H1 (cell line): ENCODE measurements around the gene C3orf38. TPM values are rescaled to one million over a fixed set of nuclear protein-coding genes. Genes with fewer than 3 reads are reported as not detected.

Source experiments
- CTCF ChIA-PET: fragments of 300-600 bp; sonication (Branson Sonifier 250); formaldehyde crosslinking; loops from one replicate; lab custom pipeline; 2021; ENCODE audit not compliant: partially characterized antibody; lab: Charles Lee
- POLR2A ChIA-PET: fragments of 300-600 bp; sonication (Branson Sonifier 250); formaldehyde crosslinking; loops from one replicate; lab custom pipeline; 2021; ENCODE audit warnings: inconsistent platforms; ENCODE audit not compliant: partially characterized antibody; lab: Charles Lee
- DNase-seq, 2 experiments: peaks; one replicate each; pipeline versions ENCODE4 v3.0.0 to v3.0.0-alpha.2; 2010 to 2022; ENCODE audit warnings: low spot score in 2 of 2, low read depth in 1 of 2, mixed read lengths in 1 of 2
- FAIRE-seq: peaks from 2 replicates; lab custom pipeline; 2011; peaks lifted over from hg19 to GRCh38; lab: Jason Lieb, UNC
- H2AFZ ChIP-seq: 2 replicates; pipeline ENCODE4 v1.8.1; 2012; ENCODE audit warnings: low read length, inconsistent platforms
- H2AK5ac ChIP-seq: 2 replicates; pipeline ENCODE4 v1.6.1; 2013; ENCODE audit warnings: low read depth, low read length
- H2BK120ac ChIP-seq: replicated peaks from 2 replicates; pipeline ENCODE3; 2013; ENCODE audit warnings: low read depth, low read length, inconsistent platforms
- H2BK12ac ChIP-seq: 2 replicates; pipeline ENCODE4 v1.6.1; 2013; ENCODE audit warnings: low read depth, low read length
- H2BK15ac ChIP-seq: 2 replicates; pipeline ENCODE4 v1.6.1; 2013; ENCODE audit warnings: low read length
- H2BK20ac ChIP-seq: 2 replicates; pipeline ENCODE4 v1.6.1; 2013; ENCODE audit warnings: low read length
- H2BK5ac ChIP-seq: 2 replicates; pipeline ENCODE4 v1.6.1; 2013; ENCODE audit warnings: low read depth, low read length
- H3K14ac ChIP-seq: 2 replicates; pipeline ENCODE4 v1.6.1; 2013; ENCODE audit warnings: inconsistent platforms; ENCODE audit not compliant: insufficient read length
- H3K18ac ChIP-seq: 2 replicates; pipeline ENCODE4 v1.6.1; 2013; ENCODE audit warnings: low read length; ENCODE audit errors: extremely low read depth
- H3K23ac ChIP-seq: 2 replicates; pipeline ENCODE4 v1.6.1; 2013; ENCODE audit warnings: inconsistent platforms; ENCODE audit not compliant: insufficient read length
- H3K23me2 ChIP-seq: 2 replicates; pipeline ENCODE4 v1.6.1; 2013; ENCODE audit warnings: low read depth, low read length
- H3K27ac ChIP-seq: 2 replicates; pipeline ENCODE4 v1.6.1; 2011; ENCODE audit warnings: low read depth, low read length, inconsistent platforms
- H3K27me3 ChIP-seq, 4 experiments: replicated peaks in 1 of 4; 1 replicate in 1 of 4; 2 replicates in 3 of 4; pipeline versions ENCODE4 v1.6.1 to v1.8.1; 2011 to 2013; ENCODE audit warnings: low read length in 3 of 4, mild to moderate bottlenecking in 3 of 4, inconsistent platforms in 2 of 4, mixed read lengths in 2 of 4, moderate library complexity in 1 of 4; ENCODE audit not compliant: control insufficient read depth in 3 of 4, insufficient read depth in 3 of 4; ENCODE audit errors: extremely low read depth in 1 of 4
- H3K36me3 ChIP-seq, 4 experiments: 2 replicates each; pipeline versions ENCODE4 v1.6.1 to v1.8.1; 2011 to 2013; ENCODE audit warnings: mild to moderate bottlenecking in 4 of 4, low read length in 3 of 4, moderate library complexity in 2 of 4, control low read depth in 1 of 4, inconsistent platforms in 1 of 4; ENCODE audit not compliant: insufficient read depth in 4 of 4, control insufficient read depth in 2 of 4
- H3K4ac ChIP-seq: replicated peaks from 2 replicates; pipeline ENCODE3; 2013; ENCODE audit warnings: low read length, low read depth, mixed read lengths, inconsistent platforms; ENCODE audit not compliant: insufficient read length
- H3K4me1 ChIP-seq, 4 experiments: replicated peaks in 1 of 4; 1 replicate in 1 of 4; 2 replicates in 3 of 4; pipeline versions ENCODE4 v1.6.1 to v1.8.1; 2011 to 2013; ENCODE audit warnings: low read length in 3 of 4, inconsistent platforms in 2 of 4, mixed read lengths in 1 of 4; ENCODE audit not compliant: insufficient read depth in 4 of 4, control insufficient read depth in 3 of 4
- H3K4me2 ChIP-seq, 2 experiments: 2 replicates each; pipeline versions ENCODE4 v1.6.1 to v1.8.1; 2011 to 2013; ENCODE audit warnings: low read depth in 2 of 2, low read length in 2 of 2, control low read depth in 1 of 2, inconsistent platforms in 1 of 2, mild to moderate bottlenecking in 1 of 2; ENCODE audit not compliant: insufficient read depth in 1 of 2
- H3K4me3 ChIP-seq, 4 experiments: fragments of 200-600, 300-600 bp in 1 of 4; sonication (generic), shearing (Covaris generic), sonication (Bioruptor Twin) in 1 of 4; 2 replicates each; pipeline versions ENCODE4 v1.5.1 to v1.8.1; 2011 to 2016; ENCODE audit warnings: low read length in 4 of 4, low read depth in 3 of 4, control low read depth in 2 of 4, inconsistent platforms in 2 of 4, mild to moderate bottlenecking in 2 of 4, mixed read lengths in 1 of 4, moderate library complexity in 1 of 4; ENCODE audit not compliant: insufficient read depth in 2 of 4; ENCODE audit errors: extremely low read depth in 1 of 4
- H3K56ac ChIP-seq: replicated peaks from 2 replicates; pipeline ENCODE3; 2013; ENCODE audit warnings: low read depth, mild to moderate bottlenecking, mixed read lengths, low read length, inconsistent platforms; ENCODE audit not compliant: insufficient read length
- H3K79me1 ChIP-seq: 2 replicates; pipeline ENCODE4 v1.6.1; 2013; ENCODE audit warnings: low read depth, low read length, control low read depth
- H3K79me2 ChIP-seq, 2 experiments: 2 replicates each; pipeline versions ENCODE4 v1.6.1 to v1.8.1; 2012 to 2013; ENCODE audit warnings: low read length in 2 of 2, mild to moderate bottlenecking in 2 of 2, inconsistent platforms in 1 of 2; ENCODE audit not compliant: insufficient read depth in 2 of 2, control insufficient read depth in 1 of 2
- H3K9ac ChIP-seq, 4 experiments: replicated peaks in 1 of 4; 1 replicate in 1 of 4; 2 replicates in 3 of 4; pipeline versions ENCODE4 v1.6.1 to v1.8.1; 2011 to 2013; ENCODE audit warnings: low read depth in 3 of 4, low read length in 3 of 4, control low read depth in 2 of 4, mild to moderate bottlenecking in 2 of 4, moderate library complexity in 2 of 4, inconsistent platforms in 1 of 4; ENCODE audit errors: extremely low read depth in 1 of 4
- H3K9me3 ChIP-seq, 2 experiments: 2 replicates each; pipeline versions ENCODE4 v1.6.1 to v1.8.1; 2012 to 2013; ENCODE audit warnings: mild to moderate bottlenecking in 2 of 2, moderate library complexity in 2 of 2, control low read depth in 1 of 2, inconsistent platforms in 1 of 2, low read depth in 1 of 2, low read length in 1 of 2, mixed read lengths in 1 of 2; ENCODE audit not compliant: insufficient read depth in 2 of 2
- H4K20me1 ChIP-seq, 2 experiments: replicated peaks in 1 of 2; 2 replicates each; pipeline versions ENCODE3 to v1.8.1; 2011 to 2013; ENCODE audit warnings: inconsistent platforms in 2 of 2, low read length in 2 of 2, mild to moderate bottlenecking in 1 of 2; ENCODE audit not compliant: insufficient read depth in 2 of 2, control insufficient read depth in 1 of 2
- H4K5ac ChIP-seq: 2 replicates; pipeline ENCODE4 v1.6.1; 2013; ENCODE audit warnings: low read length, low read depth, mixed read lengths, inconsistent platforms; ENCODE audit not compliant: insufficient read length
- H4K8ac ChIP-seq: 2 replicates; pipeline ENCODE4 v1.8.0; 2013; ENCODE audit warnings: mild to moderate bottlenecking, moderate library complexity, low read length, inconsistent platforms; ENCODE audit not compliant: insufficient read depth; ENCODE audit errors: extremely low read depth
- H4K91ac ChIP-seq: replicated peaks from 2 replicates; pipeline ENCODE3; 2013; ENCODE audit warnings: low read length, mixed read lengths, inconsistent platforms; ENCODE audit not compliant: insufficient read length
- ASH2L ChIP-seq: fragments of 200-600, 300-600 bp; sonication (generic); IDR thresholded peaks from one replicate; pipeline ENCODE4 v1.7.1; 2017; ENCODE audit warnings: low read length
- BACH1 ChIP-seq: IDR thresholded peaks from 2 replicates; pipeline ENCODE4 v1.6.1; 2012; ENCODE audit warnings: low read length, improper control_type of control experiment
- CBX5 ChIP-seq: fragments of 300-800, 300-1000 bp; sonication (generic); IDR thresholded peaks from 2 replicates; pipeline ENCODE4 v1.7.1; 2016; ENCODE audit warnings: antibody characterized with exemption, low read length, low read depth
- CHD2 ChIP-seq: IDR thresholded peaks from 2 replicates; pipeline ENCODE4 v1.6.1; 2012; ENCODE audit warnings: low read length, improper control_type of control experiment
- EZH2 ChIP-seq: fragments of 200-600 bp; sonication (generic); IDR thresholded peaks from 2 replicates; pipeline ENCODE4 v1.7.1; 2012; ENCODE audit warnings: low read depth, mild to moderate bottlenecking, moderate library complexity, low read length, inconsistent platforms; ENCODE audit not compliant: severe bottlenecking
- GTF2F1 ChIP-seq: IDR thresholded peaks from 2 replicates; pipeline ENCODE4 v1.6.1; 2012; ENCODE audit warnings: low read depth, low read length, improper control_type of control experiment, borderline replicate concordance
- KDM4A ChIP-seq: IDR thresholded peaks from one replicate; pipeline ENCODE4 v1.7.1; 2012; ENCODE audit warnings: low read depth, mild to moderate bottlenecking, moderate library complexity, low read length, inconsistent platforms; ENCODE audit not compliant: severe bottlenecking
- MAFK ChIP-seq: IDR thresholded peaks from 2 replicates; pipeline ENCODE4 v1.6.1; 2012; ENCODE audit warnings: low read depth, mild to moderate bottlenecking, improper control_type of control experiment, low read length
- NANOG ChIP-seq: IDR thresholded peaks from 2 replicates; pipeline ENCODE4 v1.6.1; 2011; ENCODE audit warnings: low read length, low read depth, mild to moderate bottlenecking, inconsistent platforms; ENCODE audit not compliant: insufficient read depth, poor library complexity, severe bottlenecking
- PHF8 ChIP-seq: fragments of 200-600 bp; sonication (generic); conservative IDR thresholded peaks from 2 replicates; pipeline ENCODE4 v1.7.1; 2012; ENCODE audit warnings: low read depth, mild to moderate bottlenecking, inconsistent platforms, low read length, moderate library complexity
- RFX5 ChIP-seq: IDR thresholded peaks from 2 replicates; pipeline ENCODE4 v1.6.1; 2011; ENCODE audit warnings: low read depth, low read length, improper control_type of control experiment, borderline replicate concordance
- SIX5 ChIP-seq: IDR thresholded peaks from 2 replicates; pipeline ENCODE4 v1.6.1; 2011; ENCODE audit warnings: mild to moderate bottlenecking, low read depth, low read length
- SRF ChIP-seq: IDR thresholded peaks from 2 replicates; pipeline ENCODE4 v1.6.1; 2011; ENCODE audit warnings: mild to moderate bottlenecking, low read depth, low read length, moderate library complexity
- TAF1 ChIP-seq: IDR thresholded peaks from 2 replicates; pipeline ENCODE4 v1.6.1; 2011; ENCODE audit warnings: mild to moderate bottlenecking, low read depth, low read length
- TEAD4 ChIP-seq: IDR thresholded peaks from 2 replicates; pipeline ENCODE4 v1.6.1; 2012; ENCODE audit warnings: low read depth, low read length, inconsistent platforms, mixed read lengths
- WGBS, 2 experiments: shearing (Covaris generic) in 1 of 2; methylation state at CpG; one replicate each; pipeline versions ENCODE4 v1.1.6 to v1.1.7; 2013 to 2015; ENCODE audit warnings: low lambda C conversion rate in 2 of 2, mixed read lengths in 2 of 2, inconsistent platforms in 1 of 2, low coverage in 1 of 2, missing lambda C conversion rate in 1 of 2; ENCODE audit not compliant: insufficient replicate concordance in 2 of 2, insufficient coverage in 1 of 2, insufficient read length in 1 of 2; ENCODE audit errors: extremely low coverage in 1 of 2, missing lambda C conversion rate in 1 of 2; 5-methylcytosine and 5-hydroxymethylcytosine counted together
- polyA plus RNA-seq, 7 experiments: library from polyadenylated mRNA; depleted of rRNA in 3 of 7; stranded (reverse) in 5 of 7; unstranded in 2 of 7; fragments of >200 nt in 5 of 7; fragments of 200-250 nt in 2 of 7; gene quantifications; 1 replicate in 5 of 7; 2 replicates in 1 of 7; 4 replicates in 1 of 7; pipeline versions ENCODE4 v1.2.1 to v1.2.3, GENCODE V29; 2011 to 2013; ENCODE audit warnings: missing spikeins in 2 of 7, mixed read lengths in 2 of 7
- total RNA-seq: library from RNA; stranded (reverse); fragmentation: NEBNext Ultra II Directional; extraction: Animal tissue kit (Norgen Biotek cat#: 25700); gene quantifications from 2 replicates; pipeline ENCODE4 v1.2.1, GENCODE V29; 2021

The C3orf38 gene
- total and polyA plus RNA-seq, 2 of the 8 experiments (the other 6 are each of a cell fraction or from before 2014, with no cell fraction given): 8.6 to 32.1 TPM

DNA sequence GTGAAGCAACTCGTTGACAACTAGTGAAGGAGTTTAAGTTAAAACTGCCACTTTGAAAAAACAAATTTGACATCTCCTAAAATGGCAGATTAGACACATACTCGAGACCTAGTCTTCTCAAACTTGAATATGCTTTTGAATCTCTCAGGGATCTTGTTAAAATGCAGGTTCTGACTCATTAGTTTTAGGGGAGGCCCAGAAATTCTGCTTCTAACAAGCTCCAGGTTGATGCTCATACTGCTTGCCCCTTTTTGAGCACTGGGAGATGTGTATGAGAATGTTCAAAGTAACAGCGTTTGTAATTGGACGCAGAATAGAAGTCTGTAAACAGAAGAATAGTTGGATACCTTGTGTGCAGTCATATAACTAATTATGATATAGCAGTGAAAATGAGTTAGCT, 1.6 kb downstream of the C3orf38 start:
- Histone ChIP-seq H3K23me2 (peaks cover 2% of the 10 kb centered on the region; the same call in 1 of the 2 replicates), H2BK120ac (no peak overlapping the region), H3K27me3 (no peaks in the 10 kb centered on the region), H3K4me3 (peak overlapping the region in 2 of 4 experiments; percentile 96 to 99; a peak in 3 of 8 replicates), H2BK15ac (no peak overlapping the region), H3K27ac (no peak overlapping the region), H2BK12ac (no peak overlapping the region), H3K36me3 (peaks cover 9 to 31% (median 15%) of the 10 kb centered on the region in 4 experiments), H3K79me1 (no peaks in the 10 kb centered on the region), H3K9ac (peak overlapping the region in 1 of 4 experiments; percentile 34; a peak in 1 of 7 replicates), H2AK5ac (no peak overlapping the region), H4K8ac (no peak overlapping the region), H4K5ac (no peak overlapping the region), H3K4ac (no peak overlapping the region), H3K56ac (no peak overlapping the region), H3K4me1 (no peaks in the 10 kb centered on the region), H3K14ac (no peak overlapping the region), H3K23ac (no peak overlapping the region), H4K91ac (no peak overlapping the region), H3K79me2 (peaks cover 3 to 82% of the 10 kb centered on the region in 2 experiments; a peak in 3 of 4 replicates), H2BK5ac (no peak overlapping the region), H2AFZ (no peak overlapping the region), H3K9me3 (no peaks in the 10 kb centered on the region), H4K20me1 (peaks cover 2 to 3% of the 10 kb centered on the region in 2 experiments), H3K4me2 (peak overlapping the region; percentile 54 to 75), H3K18ac (no peak overlapping the region), H2BK20ac (no peak overlapping the region)
- no peak for FAIRE-seq
- WGBS, 2 experiments: 80% methylated on average over 4 of the region's 4 CpGs; no CpG with 5 or more reads in 1 of the 2 experiments
- ChIA-PET POLR2A (interaction anchor here (3.2 kb wide), 1 partner anchor 19 kb away, joined by 19 read pairs; no protein-coding TSS in a partner anchor), CTCF (interaction anchor here (0.6 to 1.7 kb wide), 3 partner anchors 23 to 766 kb away, joined by 3 to 4 read pairs (median 3); no protein-coding TSS in a partner anchor)
- no peak for DNase-seq
- TF ChIP-seq TEAD4 (no peak), PHF8 (no peak), CBX5 (no peak), NANOG (no peak), RFX5 (no peak), BACH1 (no peak), GTF2F1 (no peak), ASH2L (no peak), KDM4A (no peak), MAFK (no peak), SIX5 (no peak), EZH2 (no peak), CHD2 (no peak), TAF1 (no peak), SRF (no peak)
